Type B pancreatic cell (in vitro differentiated cells): ENCODE measurements around the gene HRC. TPM values are rescaled to one million over a fixed set of nuclear protein-coding genes. Genes with fewer than 3 reads are reported as not detected.
"Not testable (repeated sequence)": the region's sequence is repeated elsewhere in the genome, so short reads cannot be mapped to it uniquely, and the experiment has no call there.

Source experiments
- DNase-seq: peaks from one replicate; pipeline ENCODE4 v3.0.0; 2021; ENCODE audit warnings: mixed read lengths; ENCODE audit not compliant: unreplicated experiment; ENCODE audit errors: extremely low spot score
- H3K27ac Mint-ChIP-seq: 2 replicates; pipeline ENCODE4 v1.8.0; 2021; ENCODE audit warnings: mild to moderate bottlenecking, mixed read lengths
- H3K27me3 Mint-ChIP-seq: 2 replicates; pipeline ENCODE4 v1.8.0; 2021; ENCODE audit warnings: mixed read lengths
- H3K36me3 Mint-ChIP-seq: 2 replicates; pipeline ENCODE4 v1.8.0; 2021; ENCODE audit warnings: mixed read lengths
- H3K4me1 Mint-ChIP-seq: one replicate; pipeline ENCODE4 v1.8.0; 2021; ENCODE audit warnings: mixed read lengths; ENCODE audit not compliant: unreplicated experiment
- H3K4me3 Mint-ChIP-seq: 2 replicates; pipeline ENCODE4 v1.8.0; 2021; ENCODE audit warnings: mild to moderate bottlenecking, mixed read lengths
- H3K9me3 Mint-ChIP-seq: 2 replicates; pipeline ENCODE4 v1.8.0; 2021; ENCODE audit warnings: mixed read lengths
- total RNA-seq: library from RNA; stranded (reverse); gene quantifications from 2 replicates; pipeline ENCODE4 v1.2.1, GENCODE V29; 2021; ENCODE audit warnings: low replicate concordance
- TF ChIP-seq, protein P1 (sequence below): fragments of 200-600 bp; sonication (generic); conservative IDR thresholded peaks from 2 replicates; pipeline ENCODE4 v1.5.0; 2021; ENCODE audit warnings: antibody characterized with exemption, mild to moderate bottlenecking

Gene HRC
- total RNA-seq, 1 donor from 2014 or later: 3.2 TPM

DNA sequence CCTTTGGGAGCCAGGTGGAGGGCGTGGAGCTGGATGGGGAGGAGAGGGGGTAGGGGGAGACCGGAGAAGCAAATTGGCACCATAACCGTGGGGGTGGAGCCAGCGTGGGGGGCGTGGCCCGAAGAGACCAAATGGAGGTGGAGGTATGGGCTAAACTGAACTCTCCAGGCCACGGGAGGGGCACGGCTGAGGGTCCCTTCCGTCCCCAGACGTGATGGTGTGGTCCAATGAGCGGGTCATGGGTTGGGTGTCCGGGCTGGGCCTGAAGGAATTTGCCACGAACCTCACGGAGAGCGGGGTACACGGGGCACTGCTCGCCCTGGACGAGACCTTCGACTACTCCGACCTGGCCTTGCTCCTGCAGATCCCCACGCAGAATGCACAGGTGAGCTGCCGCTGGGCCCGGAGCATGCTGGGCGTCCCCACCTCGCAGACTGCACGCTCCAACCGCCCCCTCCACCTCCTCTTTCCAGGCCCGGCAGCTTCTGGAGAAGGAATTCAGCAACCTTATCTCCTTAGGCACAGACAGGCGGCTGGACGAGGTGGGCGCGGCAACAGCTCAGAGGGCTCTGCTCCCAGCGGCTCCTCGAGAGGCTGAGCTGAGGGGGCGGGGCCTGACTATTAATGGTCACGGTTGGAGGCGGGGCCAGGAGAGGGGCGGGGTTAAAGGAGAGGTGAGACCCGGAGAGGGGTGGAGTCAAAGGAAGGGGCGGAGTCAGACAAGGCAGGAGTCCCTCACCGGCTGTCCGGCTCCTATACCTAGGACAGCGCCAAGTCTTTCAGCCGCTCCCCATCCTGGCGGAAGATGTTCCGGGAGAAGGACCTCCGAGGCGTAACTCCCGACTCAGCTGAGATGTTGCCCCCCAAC, 6.2 kb downstream of the HRC start:
- H3K9me3 Mint-ChIP-seq: peaks cover 6% of the 10 kb centered on the region
- H3K36me3 Mint-ChIP-seq: no peaks in the 10 kb centered on the region
- peak; percentile 99 for DNase-seq
- H3K4me3 Mint-ChIP-seq: peak overlapping the region; percentile 95
- H3K27ac Mint-ChIP-seq: peak overlapping the region; percentile 88
- peaks cover 3% of the 10 kb centered on the region for H3K27me3 Mint-ChIP-seq
- peaks cover 22% of the 10 kb centered on the region for H3K4me1 Mint-ChIP-seq
- TF ChIP-seq, protein P1, sequence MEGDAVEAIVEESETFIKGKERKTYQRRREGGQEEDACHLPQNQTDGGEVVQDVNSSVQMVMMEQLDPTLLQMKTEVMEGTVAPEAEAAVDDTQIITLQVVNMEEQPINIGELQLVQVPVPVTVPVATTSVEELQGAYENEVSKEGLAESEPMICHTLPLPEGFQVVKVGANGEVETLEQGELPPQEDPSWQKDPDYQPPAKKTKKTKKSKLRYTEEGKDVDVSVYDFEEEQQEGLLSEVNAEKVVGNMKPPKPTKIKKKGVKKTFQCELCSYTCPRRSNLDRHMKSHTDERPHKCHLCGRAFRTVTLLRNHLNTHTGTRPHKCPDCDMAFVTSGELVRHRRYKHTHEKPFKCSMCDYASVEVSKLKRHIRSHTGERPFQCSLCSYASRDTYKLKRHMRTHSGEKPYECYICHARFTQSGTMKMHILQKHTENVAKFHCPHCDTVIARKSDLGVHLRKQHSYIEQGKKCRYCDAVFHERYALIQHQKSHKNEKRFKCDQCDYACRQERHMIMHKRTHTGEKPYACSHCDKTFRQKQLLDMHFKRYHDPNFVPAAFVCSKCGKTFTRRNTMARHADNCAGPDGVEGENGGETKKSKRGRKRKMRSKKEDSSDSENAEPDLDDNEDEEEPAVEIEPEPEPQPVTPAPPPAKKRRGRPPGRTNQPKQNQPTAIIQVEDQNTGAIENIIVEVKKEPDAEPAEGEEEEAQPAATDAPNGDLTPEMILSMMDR: no peak

DNA sequence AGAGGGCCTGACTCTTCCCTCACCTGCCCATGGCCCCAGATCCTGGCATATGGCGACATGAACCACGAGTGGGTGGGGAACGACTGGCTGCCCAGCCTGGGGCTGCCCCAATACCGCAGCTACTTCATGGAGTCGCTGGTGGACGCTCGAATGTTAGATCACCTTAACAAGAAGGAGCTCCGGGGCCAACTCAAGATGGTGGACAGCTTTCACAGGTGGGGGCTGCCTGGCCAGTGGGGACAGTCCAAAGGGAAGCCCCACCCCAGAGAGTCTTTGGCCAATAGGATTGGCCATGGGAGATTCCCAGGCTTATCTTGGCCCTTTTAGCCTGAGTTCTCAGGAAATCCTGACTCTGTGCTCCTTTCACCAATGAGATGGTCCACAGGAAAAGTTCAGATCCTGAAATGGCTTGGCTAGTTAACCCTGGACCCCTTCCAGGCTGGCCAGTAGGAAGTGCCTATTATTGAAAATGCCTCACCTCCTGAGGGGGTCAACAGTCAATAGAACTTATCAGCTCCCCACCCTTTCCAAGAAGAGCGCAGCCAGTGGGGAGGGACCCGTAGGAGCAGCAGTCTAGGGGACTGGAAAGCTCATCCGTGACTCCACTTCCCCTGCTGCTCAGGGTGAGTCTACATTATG, 7.0 kb downstream of the HRC start:
- H3K4me3 Mint-ChIP-seq: peak overlapping the region; percentile 95
- H3K4me1 Mint-ChIP-seq: peaks cover 23% of the 10 kb centered on the region
- no peaks in the 10 kb centered on the region for H3K36me3 Mint-ChIP-seq
- peak overlapping the region; percentile 88 for H3K27ac Mint-ChIP-seq
- H3K27me3 Mint-ChIP-seq: peaks cover 3% of the 10 kb centered on the region
- no peak for DNase-seq
- TF ChIP-seq, protein P1: no peak
- no peaks in the 10 kb centered on the region for H3K9me3 Mint-ChIP-seq

DNA sequence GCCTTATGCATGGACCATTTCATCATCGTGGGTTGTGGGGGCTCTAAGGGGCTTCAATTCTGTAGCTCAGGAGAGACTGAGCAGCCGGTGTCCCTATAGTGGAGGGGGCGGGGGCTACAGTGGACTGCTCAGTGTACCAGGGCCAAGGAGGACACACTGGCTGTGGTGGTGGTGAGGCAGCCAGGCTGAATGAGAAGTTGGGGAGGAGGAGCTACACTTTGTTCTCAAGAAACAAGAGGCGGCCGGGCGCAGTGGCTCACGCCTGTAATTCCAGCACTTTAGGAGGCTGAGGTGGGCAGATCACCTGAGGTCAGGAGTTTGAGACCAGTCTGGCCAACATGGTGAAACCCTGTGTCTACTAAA, 8.8 kb downstream of the HRC start:
- not testable (repeated sequence) for H3K27me3 Mint-ChIP-seq, H3K36me3 Mint-ChIP-seq, H3K9me3 Mint-ChIP-seq, DNase-seq
- peaks cover 30% of the 10 kb centered on the region for H3K4me1 Mint-ChIP-seq
- peak overlapping the region; percentile 80 for H3K27ac Mint-ChIP-seq
- H3K4me3 Mint-ChIP-seq: peak overlapping the region; percentile 84

- Mint-ChIP-seq H3K4me3 (peak overlapping the region; percentile 84), H3K4me1 (peaks cover 29% of the 10 kb centered on the region), H3K36me3 (peaks cover 5% of the 10 kb centered on the region), H3K27me3 (peaks cover 3% of the 10 kb centered on the region), H3K9me3 (no peaks in the 10 kb centered on the region), H3K27ac (peak overlapping the region; percentile 80)
- TF ChIP-seq, protein P1: peak; percentile 99
- peak; percentile 87 for DNase-seq
These were observed 9.4 kb downstream of the HRC start for GRCh38 chr19:49145573-49146407.

DNA sequence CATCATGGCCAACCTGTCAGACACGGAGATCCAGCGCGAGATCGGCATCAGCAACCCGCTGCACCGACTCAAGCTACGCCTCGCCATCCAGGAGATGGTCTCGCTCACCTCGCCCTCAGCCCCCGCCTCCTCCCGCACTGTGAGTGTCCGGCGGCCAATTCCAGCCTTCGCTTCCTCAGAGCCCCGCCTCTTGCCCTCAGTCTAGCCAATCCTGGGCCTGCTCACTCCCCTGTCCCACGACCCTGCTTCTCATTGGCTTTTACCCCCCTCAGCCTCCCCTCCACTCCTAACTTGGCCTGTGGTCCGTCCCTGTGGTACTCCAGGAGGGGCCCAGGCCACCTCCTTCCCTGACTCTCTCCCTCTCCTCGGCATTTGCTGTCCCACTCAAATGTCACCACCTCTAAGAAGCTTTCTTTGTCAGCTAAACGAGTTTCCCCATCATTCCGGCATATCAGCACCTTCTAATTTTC, 12.3 kb downstream of the HRC start:
- Mint-ChIP-seq H3K4me1 (peaks cover 26% of the 10 kb centered on the region), H3K9me3 (no peaks in the 10 kb centered on the region), H3K36me3 (peaks cover 6% of the 10 kb centered on the region), H3K27me3 (peaks cover 3% of the 10 kb centered on the region), H3K4me3 (peak overlapping the region; percentile 98), H3K27ac (peak overlapping the region; percentile 81)
- DNase-seq: peak; percentile 92
- TF ChIP-seq, protein P1: no peak
